Osteoblast (primary cell): Measurements from ENCODE around the gene CEP112. TPM values are rescaled to one million over a fixed set of nuclear protein-coding genes. Genes with fewer than 3 reads are reported as not detected.

Experiments used
- DNase-seq: peaks from one replicate; pipeline ENCODE4 v3.0.0; 2011; ENCODE audit warnings: low spot score, mixed read lengths; ENCODE audit not compliant: insufficient read length; ENCODE audit errors: missing footprints
- H2AFZ ChIP-seq: 2 replicates; pipeline ENCODE4 v1.6.0; 2011; ENCODE audit warnings: mild to moderate bottlenecking, low read length
- H3K27ac ChIP-seq: 2 replicates; pipeline ENCODE4 v1.5.1; 2011; ENCODE audit warnings: mild to moderate bottlenecking, low read depth, low read length, moderate library complexity
- H3K27me3 ChIP-seq: 2 replicates; pipeline ENCODE4 v1.6.0; 2012; ENCODE audit warnings: mild to moderate bottlenecking, control low read depth, inconsistent platforms, low read length, moderate library complexity; ENCODE audit not compliant: insufficient read depth
- H3K36me3 ChIP-seq: 2 replicates; pipeline ENCODE4 v1.5.1; 2011; ENCODE audit warnings: mild to moderate bottlenecking, low read length, control low read depth, moderate library complexity; ENCODE audit not compliant: insufficient read depth
- H3K4me1 ChIP-seq: 2 replicates; pipeline ENCODE4 v1.5.1; 2011; ENCODE audit warnings: mild to moderate bottlenecking, low read length, control low read depth, moderate library complexity; ENCODE audit not compliant: insufficient read depth
- H3K4me2 ChIP-seq: 2 replicates; pipeline ENCODE4 v1.6.0; 2011; ENCODE audit warnings: mild to moderate bottlenecking, low read length; ENCODE audit not compliant: insufficient read depth
- H3K4me3 ChIP-seq: fragments of 200-600 bp; sonication (generic); 3 replicates; pipeline ENCODE4 v1.5.1; 2012; ENCODE audit warnings: mild to moderate bottlenecking, low read length, inconsistent platforms; ENCODE audit not compliant: insufficient read depth
- H3K79me2 ChIP-seq: 2 replicates; pipeline ENCODE4 v1.6.0; 2012; ENCODE audit warnings: mild to moderate bottlenecking, low read length, control low read depth, inconsistent platforms; ENCODE audit not compliant: insufficient read depth
- H3K9me3 ChIP-seq: 2 replicates; pipeline ENCODE4 v1.5.1; 2011; ENCODE audit warnings: low read depth, low read length, control low read depth
- H4K20me1 ChIP-seq: 2 replicates; pipeline ENCODE4 v1.6.0; 2012; ENCODE audit warnings: mild to moderate bottlenecking, low read length, control low read depth; ENCODE audit not compliant: insufficient read depth
- total RNA-seq: library from RNA; depleted of rRNA; stranded (reverse); fragments of >200 nt; gene quantifications from 2 replicates; pipeline ENCODE4 v1.2.3, GENCODE V29; 2012
- TF ChIP-seq, protein P1 (sequence below): IDR thresholded peaks from 2 replicates; pipeline ENCODE4 v1.5.1; 2011; ENCODE audit warnings: mild to moderate bottlenecking, low read depth, low read length, moderate library complexity; ENCODE audit errors: extremely low read depth

CEP112 gene
- total RNA-seq, 1 donor: 8.3 TPM

DNA sequence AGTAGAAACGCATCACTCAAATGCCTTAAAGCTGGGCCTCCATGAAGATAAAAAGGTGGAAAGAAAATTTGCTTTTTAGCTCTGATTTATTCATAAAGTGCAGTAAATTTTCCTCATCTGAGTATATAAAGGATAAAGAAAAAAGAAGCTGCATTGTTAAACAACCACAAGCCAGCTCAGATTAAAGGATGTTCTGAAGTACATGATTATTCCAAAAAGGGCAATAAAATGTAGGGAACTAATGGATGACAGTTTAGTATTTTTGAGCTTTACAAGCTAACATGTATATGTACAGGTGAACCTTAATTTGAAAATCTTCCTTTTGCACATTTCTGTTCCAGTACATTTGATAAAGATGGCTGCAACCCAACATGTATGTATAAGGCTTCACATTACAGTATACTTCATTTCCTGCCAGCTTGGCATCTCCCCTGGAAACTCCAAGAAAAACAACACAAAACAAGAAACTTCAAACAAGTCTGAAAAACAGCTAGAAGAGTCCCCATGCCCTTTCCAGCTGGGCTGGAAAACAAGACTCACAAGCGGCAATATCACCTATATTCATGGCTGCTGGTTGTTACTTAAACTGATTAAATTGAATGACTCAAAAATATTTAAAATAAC lies 225.7 kb downstream of the CEP112 start:
- Histone ChIP-seq H4K20me1 (no peaks in the 10 kb centered on the region), H3K9me3 (no peaks in the 10 kb centered on the region), H3K4me3 (no peak overlapping the region), H2AFZ (no peak overlapping the region), H3K27me3 (no peaks in the 10 kb centered on the region), H3K4me2 (no peak overlapping the region), H3K27ac (no peak overlapping the region), H3K36me3 (no peaks in the 10 kb centered on the region), H3K4me1 (no peaks in the 10 kb centered on the region), H3K79me2 (no peaks in the 10 kb centered on the region)
- TF ChIP-seq, protein P1, sequence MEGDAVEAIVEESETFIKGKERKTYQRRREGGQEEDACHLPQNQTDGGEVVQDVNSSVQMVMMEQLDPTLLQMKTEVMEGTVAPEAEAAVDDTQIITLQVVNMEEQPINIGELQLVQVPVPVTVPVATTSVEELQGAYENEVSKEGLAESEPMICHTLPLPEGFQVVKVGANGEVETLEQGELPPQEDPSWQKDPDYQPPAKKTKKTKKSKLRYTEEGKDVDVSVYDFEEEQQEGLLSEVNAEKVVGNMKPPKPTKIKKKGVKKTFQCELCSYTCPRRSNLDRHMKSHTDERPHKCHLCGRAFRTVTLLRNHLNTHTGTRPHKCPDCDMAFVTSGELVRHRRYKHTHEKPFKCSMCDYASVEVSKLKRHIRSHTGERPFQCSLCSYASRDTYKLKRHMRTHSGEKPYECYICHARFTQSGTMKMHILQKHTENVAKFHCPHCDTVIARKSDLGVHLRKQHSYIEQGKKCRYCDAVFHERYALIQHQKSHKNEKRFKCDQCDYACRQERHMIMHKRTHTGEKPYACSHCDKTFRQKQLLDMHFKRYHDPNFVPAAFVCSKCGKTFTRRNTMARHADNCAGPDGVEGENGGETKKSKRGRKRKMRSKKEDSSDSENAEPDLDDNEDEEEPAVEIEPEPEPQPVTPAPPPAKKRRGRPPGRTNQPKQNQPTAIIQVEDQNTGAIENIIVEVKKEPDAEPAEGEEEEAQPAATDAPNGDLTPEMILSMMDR: no peak
- no peak for DNase-seq

DNA sequence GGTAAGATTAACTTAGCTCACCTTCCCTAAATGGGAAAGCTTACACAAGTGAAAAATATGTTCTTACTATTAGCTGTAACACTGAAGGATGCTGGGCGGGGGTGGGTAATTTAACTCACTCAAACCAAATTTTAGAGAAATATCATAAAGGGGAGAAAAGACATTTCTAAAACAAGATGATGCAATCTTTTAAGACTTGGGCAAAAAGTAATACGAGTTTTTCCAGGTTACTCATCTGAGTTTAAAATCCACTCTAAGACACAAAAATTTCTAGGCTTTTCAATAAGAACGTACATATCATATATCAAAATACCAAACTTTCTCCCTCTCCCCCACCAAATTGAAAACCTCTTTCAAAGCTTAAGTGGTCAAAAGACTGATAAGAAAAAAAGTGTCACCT lies 228.8 kb downstream of the CEP112 start:
- H3K4me2 ChIP-seq: no peak overlapping the region
- H3K9me3 ChIP-seq: no peaks in the 10 kb centered on the region

DNA sequence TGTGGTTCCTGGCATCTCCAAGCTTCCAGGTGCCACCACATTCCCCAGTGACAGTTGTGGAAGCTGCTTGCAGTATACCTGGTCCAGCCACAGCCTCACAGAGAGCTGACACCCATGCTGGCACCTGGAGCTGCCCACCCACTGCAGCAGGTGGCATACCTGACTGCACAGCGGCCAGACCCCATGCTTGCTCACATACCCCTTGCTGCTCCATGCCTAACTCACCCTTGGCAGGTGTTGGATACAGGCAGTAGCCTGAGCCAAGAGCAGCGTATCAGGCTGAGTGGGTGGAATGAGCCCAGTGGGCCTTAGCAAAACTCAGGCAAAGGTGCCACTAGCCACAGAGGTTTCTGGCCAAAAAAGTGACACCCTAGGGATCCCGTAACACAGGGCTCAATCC lies 232.3 kb downstream of the CEP112 start:
- H3K36me3 ChIP-seq: no peaks in the 10 kb centered on the region
- H3K4me3 ChIP-seq: no peak overlapping the region
- TF ChIP-seq, protein P1: no peak
- H2AFZ ChIP-seq: no peak overlapping the region
- no peaks in the 10 kb centered on the region for H3K79me2 ChIP-seq
- no peak overlapping the region for H3K27ac ChIP-seq
- no peaks in the 10 kb centered on the region for H4K20me1 ChIP-seq
- no peaks in the 10 kb centered on the region for H3K27me3 ChIP-seq
- DNase-seq: no peak
- no peaks in the 10 kb centered on the region for H3K4me1 ChIP-seq
- no peaks in the 10 kb centered on the region for H3K9me3 ChIP-seq
- H3K4me2 ChIP-seq: no peak overlapping the region

More for the DNA sequence above, 228.8 kb downstream of the CEP112 start:
- H3K79me2 ChIP-seq: no peaks in the 10 kb centered on the region
- DNase-seq: peak; percentile 30
- H3K4me1 ChIP-seq: no peaks in the 10 kb centered on the region
- no peak overlapping the region for H3K4me3 ChIP-seq
- TF ChIP-seq, protein P1: no peak
- no peaks in the 10 kb centered on the region for H3K27me3 ChIP-seq
- no peak overlapping the region for H3K27ac ChIP-seq
- H2AFZ ChIP-seq: no peak overlapping the region
- H4K20me1 ChIP-seq: no peaks in the 10 kb centered on the region
- H3K36me3 ChIP-seq: no peaks in the 10 kb centered on the region

DNA sequence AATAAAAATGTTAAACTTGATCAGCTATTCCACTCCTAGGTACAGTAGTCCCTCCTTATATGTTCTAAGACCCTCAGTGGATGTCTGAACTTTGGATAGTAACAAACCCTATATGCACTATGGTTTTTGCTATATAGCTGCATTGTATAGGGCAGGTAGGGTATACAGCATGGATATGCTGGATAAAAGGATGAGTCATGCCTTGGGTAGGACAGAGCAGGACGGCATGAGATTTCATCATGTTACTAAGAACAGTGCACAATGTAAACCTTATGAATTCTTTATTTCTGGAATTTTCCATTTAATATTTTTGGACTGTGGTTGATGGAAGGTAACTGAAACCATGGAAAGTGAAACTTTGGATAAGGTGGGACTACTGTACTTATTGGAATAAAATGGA lies 235.1 kb downstream of the CEP112 start:
- no peaks in the 10 kb centered on the region for H3K4me1 ChIP-seq
- H3K27ac ChIP-seq: no peak overlapping the region
- H3K4me2 ChIP-seq: no peak overlapping the region
- H2AFZ ChIP-seq: no peak overlapping the region
- H3K27me3 ChIP-seq: no peaks in the 10 kb centered on the region
- no peak overlapping the region for H3K4me3 ChIP-seq
- no peaks in the 10 kb centered on the region for H3K9me3 ChIP-seq
- H3K36me3 ChIP-seq: no peaks in the 10 kb centered on the region
- no peaks in the 10 kb centered on the region for H4K20me1 ChIP-seq
- TF ChIP-seq, protein P1: no peak
- no peaks in the 10 kb centered on the region for H3K79me2 ChIP-seq
- no peak for DNase-seq
